ENCODE results near the gene SRMS.
A peak's percentile ranks its signal among the peaks of the same experiment; 100 is the strongest.

Gene SRMS

GRCh38 chr20:63547725-63548480, at the start of gene SRMS:
Gene SRMS (minus strand): TSS chr20:63547749. CDS start chr20:63547463, 286 bp downstream.
- DNase-seq, result no peak

GRCh38 chr20:63596423-63596822, 48.9 kb upstream of the SRMS start:
- no peak for DNase-seq

GRCh38 chr20:63595416-63596127, 48.0 kb upstream of the SRMS start:
- no peak for DNase-seq

GRCh38 chr20:63594043-63594561, 46.6 kb upstream of the SRMS start:
- no peak for DNase-seq

GRCh38 chr20:63592661-63593060, 45.1 kb upstream of the SRMS start:
- no peak for DNase-seq

- no peak for DNase-seq
Measured at GRCh38 chr20:63591786-63592355, 44.3 kb upstream of the SRMS start.

- no peak for DNase-seq
Measured at GRCh38 chr20:63591147-63591533, 43.6 kb upstream of the SRMS start.

GRCh38 chr20:63590218-63591146, 42.9 kb upstream of the SRMS start:
- no peak for DNase-seq

- peak; percentile 29 for DNase-seq
Measured at GRCh38 chr20:63589261-63590217, 42.0 kb upstream of the SRMS start.

GRCh38 chr20:63588641-63589041, 41.1 kb upstream of the SRMS start:
- no peak for DNase-seq

GRCh38 chr20:63587776-63588591, 40.4 kb upstream of the SRMS start:
- no peak for DNase-seq

GRCh38 chr20:63587256-63587655, 39.7 kb upstream of the SRMS start:
- no peak for DNase-seq

- DNase-seq, result no peak
Measured at GRCh38 chr20:63586797-63587196, 39.2 kb upstream of the SRMS start.

- DNase-seq, result no peak
Measured at GRCh38 chr20:63585616-63586565, 38.3 kb upstream of the SRMS start.

GRCh38 chr20:63582382-63583063, 35.0 kb upstream of the SRMS start:
- no peak for DNase-seq

GRCh38 chr20:63580796-63581461, 33.4 kb upstream of the SRMS start:
- DNase-seq, result peak; percentile 45

- DNase-seq, result no peak
Measured at GRCh38 chr20:63579017-63579694, 31.6 kb upstream of the SRMS start.
